Esophagus squamous epithelium (tissue), 5 donors: ENCODE results near the gene PIK3R2. TPM values are rescaled to one million over a fixed set of nuclear protein-coding genes. Genes with fewer than 3 reads are reported as not detected.
"Not testable (repeated sequence)": the region's sequence is repeated elsewhere in the genome, so short reads cannot be mapped to it uniquely, and the experiment has no call there.

Experiments used
- DNase-seq: peaks from one replicate; lab custom pipeline; 2025; lab: John Stamatoyannopoulos, UW
- H3K27ac ChIP-seq, 4 donors: fragments of 200-600 bp; sonication (generic); one replicate each; pipeline ENCODE4 v1.5.1; 2016 to 2019; ENCODE audit warnings: mild to moderate bottlenecking in 1 of 4
- H3K27me3 ChIP-seq, 4 donors: fragments of 200-600 bp; sonication (generic); 1 replicate in 3 of 4; 2 replicates in 1 of 4; pipeline versions ENCODE4 v1.5.1 to v1.6.0; 2017 to 2021; ENCODE audit warnings: antibody characterized with exemption in 1 of 4
- H3K36me3 ChIP-seq, 3 donors: fragments of 200-600 bp; sonication (generic); one replicate each; pipeline ENCODE4 v1.5.1; 2016 to 2019
- H3K4me1 ChIP-seq, 3 donors: fragments of 200-600 bp; sonication (generic); one replicate each; pipeline ENCODE4 v1.5.1; 2017 to 2019
- H3K4me3 ChIP-seq, 4 donors: fragments of 200-600 bp; sonication (generic); 1 replicate in 3 of 4; 2 replicates in 1 of 4; pipeline ENCODE4 v1.5.1; 2016 to 2019; ENCODE audit warnings: mild to moderate bottlenecking in 2 of 4, moderate library complexity in 1 of 4
- H3K9me3 ChIP-seq, 3 donors: fragments of 200-600 bp; sonication (generic); one replicate each; pipeline ENCODE4 v1.5.1; 2016 to 2019
- CTCF ChIP-seq, 6 experiments: fragments of 450-650 bp in 4 of 6; fragments of 200-600 bp in 2 of 6; sonication (generic) in 2 of 6; IDR thresholded peaks; one replicate each; pipeline ENCODE4 v1.5.1; 2016 to 2019; ENCODE audit warnings: antibody characterized with exemption in 6 of 6, mild to moderate bottlenecking in 4 of 6, moderate library complexity in 4 of 6
- POLR2A ChIP-seq, 4 donors: fragments of 450-650 bp; IDR thresholded peaks; one replicate each; pipeline ENCODE4 v1.6.1; 2017; ENCODE audit warnings: antibody characterized with exemption in 4 of 4, mild to moderate bottlenecking in 4 of 4, moderate library complexity in 3 of 4
- WGBS, 2 donors: methylation state at CpG; one replicate each; pipeline ENCODE4 v1.1.5; 2018; 5-methylcytosine and 5-hydroxymethylcytosine counted together
- intact Hi-C: fragments of 100-400 bp; cut with DNase I; formaldehyde crosslinking; loops from one replicate; pipeline ENCODE4 v1.15.0; 2022
- total RNA-seq, 4 donors: library from RNA; depleted of rRNA; stranded (reverse); fragments of >200 nt; gene quantifications; one replicate each; pipeline ENCODE4 v1.1.0, GENCODE V29; 2016
- donor health status: DM: yes; HTN: yes; CAD: no.

PIK3R2 gene
- total RNA-seq: 10 to 100 TPM; 20.4 to 42.1 (median 29.1) TPM

- H3K4me3 ChIP-seq: peak within 1 kb of the TSS; percentile 66 to 98 (median 84)
Observed at GRCh38 chr19:18152817-18153555, at the start of gene PIK3R2. PIK3R2 (plus strand) TSS chr19:18153163; CDS start chr19:18155880, 2,717 bp downstream.

GRCh38 chr19:18104793-18105131 is 48.2 kb upstream of the PIK3R2 start:
- no peak for TF ChIP-seq CTCF (IDR thresholded peaks at IDR 0.05)
- no peak for TF ChIP-seq POLR2A (IDR thresholded peaks at IDR 0.05)
- Histone ChIP-seq H3K4me3 (peak overlapping the region in 3 of 4 donors; percentile 16 to 57 (median 40)), H3K9me3 (no peaks in the 10 kb centered on the region), H3K27ac (peak overlapping the region in 2 of 4 donors; percentile 65 to 80), H3K4me1 (peaks cover 7 to 17% (median 15%) of the 10 kb centered on the region in 3 donors), H3K27me3 (peaks cover 0 to 20% (median 0%) of the 10 kb centered on the region in 4 donors), H3K36me3 (no peaks in the 10 kb centered on the region)
- intact Hi-C loops: no loop called here
- WGBS, 2 donors: 67 to 70% methylated on average over 5 of the region's 5 CpGs
- no peak for DNase-seq

More at GRCh38 chr19:18152817-18153555, at the start of gene PIK3R2:
- Histone ChIP-seq H3K36me3 (peaks cover 0 to 16% (median 0%) of the 10 kb centered on the region in 3 donors), H3K27ac (peak within 1 kb of the TSS; percentile 89 to 99 (median 96)), H3K27me3 (no peaks in the 10 kb centered on the region), H3K4me1 (peaks cover 44 to 69% (median 49%) of the 10 kb centered on the region in 3 donors), H3K9me3 (no peaks in the 10 kb centered on the region)
- intact Hi-C loops: no loop called here
- peak in 1 of 6 experiments; percentile 14 for TF ChIP-seq CTCF (IDR thresholded peaks at IDR 0.05)
- TF ChIP-seq POLR2A (IDR thresholded peaks at IDR 0.05): peak in 3 of 4 donors; percentile 69 to 84 (median 83)
- WGBS, 2 donors: 0 to 1% methylated on average over 1 to 19 of the region's 86 CpGs
- DNase-seq: peak; percentile 90

- Histone ChIP-seq H3K4me1 (peaks cover 8 to 22% (median 20%) of the 10 kb centered on the region in 3 donors), H3K27me3 (peaks cover 0 to 22% (median 0%) of the 10 kb centered on the region in 4 donors)
- H3K27ac ChIP-seq, H3K4me3 ChIP-seq, H3K9me3 ChIP-seq, H3K36me3 ChIP-seq, DNase-seq, intact Hi-C loops: not testable (repeated sequence)
- 57 to 80% methylated on average over 5 to 7 of the region's 7 CpGs for WGBS, 2 donors
Observed at GRCh38 chr19:18105259-18105658, 47.7 kb upstream of the PIK3R2 start.

- Histone ChIP-seq H3K4me1 (peaks cover 13 to 32% (median 29%) of the 10 kb centered on the region in 3 donors), H3K9me3 (no peaks in the 10 kb centered on the region), H3K27ac (no peak overlapping the region), H3K27me3 (peaks cover 0 to 15% (median 0%) of the 10 kb centered on the region in 4 donors), H3K36me3 (no peaks in the 10 kb centered on the region), H3K4me3 (no peak overlapping the region)
- intact Hi-C loops: no loop called here
- 86 to 93% methylated on average over 4 to 6 of the region's 9 CpGs for WGBS, 2 donors
- no peak for TF ChIP-seq POLR2A (IDR thresholded peaks at IDR 0.05)
- TF ChIP-seq CTCF (IDR thresholded peaks at IDR 0.05): no peak
- DNase-seq: no peak
Observed at GRCh38 chr19:18107235-18107634, 45.7 kb upstream of the PIK3R2 start.

- Histone ChIP-seq H3K4me3 (no peak overlapping the region), H3K4me1 (peaks cover 13 to 37% (median 29%) of the 10 kb centered on the region in 3 donors), H3K27ac (no peak overlapping the region), H3K9me3 (no peaks in the 10 kb centered on the region), H3K36me3 (no peaks in the 10 kb centered on the region), H3K27me3 (peaks cover 0 to 15% (median 0%) of the 10 kb centered on the region in 4 donors)
- TF ChIP-seq CTCF (IDR thresholded peaks at IDR 0.05) (no peak), POLR2A (IDR thresholded peaks at IDR 0.05) (no peak)
- intact Hi-C loops: no loop called here
- 57 to 60% methylated on average over 2 of the region's 2 CpGs for WGBS, 2 donors
- no peak for DNase-seq
Observed at GRCh38 chr19:18108897-18109296, 44.1 kb upstream of the PIK3R2 start.
